Fibroblast of lung (primary cell): ENCODE results near the gene ZC3H12C. TPM values are rescaled to one million over a fixed set of nuclear protein-coding genes. Genes with fewer than 3 reads are reported as not detected.

Experiments used
- DNase-seq, 2 donors: peaks; one replicate each; pipeline versions ENCODE4 v3.0.0 to v3.0.0-alpha.2; 2010; ENCODE audit warnings: low read depth in 2 of 2
- H2AFZ ChIP-seq: 2 replicates; pipeline ENCODE4 v1.5.1; 2012; ENCODE audit warnings: low read length, control low read depth, inconsistent platforms
- H3K27ac ChIP-seq: 2 replicates; pipeline ENCODE4 v1.5.1; 2011; ENCODE audit warnings: low read length, control low read depth; ENCODE audit not compliant: insufficient read depth
- H3K27me3 ChIP-seq: 2 replicates; pipeline ENCODE4 v1.5.1; 2011; ENCODE audit warnings: mild to moderate bottlenecking, low read length; ENCODE audit not compliant: control insufficient read depth, insufficient read depth
- H3K36me3 ChIP-seq: 2 replicates; pipeline ENCODE4 v1.5.1; 2011; ENCODE audit warnings: low read length; ENCODE audit not compliant: control insufficient read depth, insufficient read depth
- H3K4me1 ChIP-seq: 2 replicates; pipeline ENCODE4 v1.5.1; 2011; ENCODE audit warnings: low read length; ENCODE audit not compliant: control insufficient read depth, insufficient read depth; ENCODE audit errors: extremely low read depth
- H3K4me2 ChIP-seq: 2 replicates; pipeline ENCODE4 v1.5.1; 2011; ENCODE audit warnings: low read length, control low read depth; ENCODE audit not compliant: insufficient read depth; ENCODE audit errors: extremely low read depth
- H3K4me3 ChIP-seq, 4 experiments: fragments of 200-600 bp in 1 of 4; sonication (generic) in 1 of 4; replicated peaks in 1 of 4; 2 replicates each; pipeline ENCODE4 v1.5.1; 2011 to 2016; ENCODE audit warnings: low read length in 4 of 4, low read depth in 3 of 4, mild to moderate bottlenecking in 3 of 4, control low read depth in 2 of 4, inconsistent platforms in 1 of 4, mixed read lengths in 1 of 4; ENCODE audit not compliant: insufficient read depth in 1 of 4; ENCODE audit errors: control extremely low read depth in 1 of 4
- H3K79me2 ChIP-seq: 2 replicates; pipeline ENCODE4 v1.5.1; 2012; ENCODE audit warnings: mild to moderate bottlenecking, low read length, inconsistent platforms; ENCODE audit not compliant: control insufficient read depth, insufficient read depth
- H3K9ac ChIP-seq: 2 replicates; pipeline ENCODE4 v1.5.1; 2011; ENCODE audit warnings: mild to moderate bottlenecking, low read length, control low read depth; ENCODE audit not compliant: insufficient read depth
- H3K9me3 ChIP-seq: 2 replicates; pipeline ENCODE4 v1.5.1; 2012; ENCODE audit warnings: low read depth, low read length; ENCODE audit not compliant: control insufficient read depth, insufficient read depth
- H4K20me1 ChIP-seq: 2 replicates; pipeline ENCODE4 v1.5.1; 2011; ENCODE audit warnings: low read length; ENCODE audit not compliant: control insufficient read depth, insufficient read depth; ENCODE audit errors: extremely low read depth
- EZH2 ChIP-seq: IDR thresholded peaks from 2 replicates; pipeline ENCODE4 v1.5.1; 2012; ENCODE audit warnings: low read length, control low read depth, mild to moderate bottlenecking; ENCODE audit errors: missing control alignments
- polyA plus RNA-seq, 2 donors: library from polyadenylated mRNA; depleted of rRNA in 1 of 2; stranded (reverse) in 1 of 2; unstranded in 1 of 2; fragments of >200 nt; gene quantifications; 2 replicates each; pipeline ENCODE4 v1.2.1, GENCODE V29; 2011 to 2012; ENCODE audit warnings: missing spikeins in 1 of 2
- total RNA-seq: library from RNA; depleted of rRNA; stranded (reverse); fragments of >200 nt; gene quantifications from 2 replicates; pipeline ENCODE4 v1.2.1, GENCODE V29; 2014
- TF ChIP-seq, protein P1 (sequence below), 2 donors: IDR thresholded peaks in 1 of 2; conservative IDR thresholded peaks in 1 of 2; 1 replicate in 1 of 2; 2 replicates in 1 of 2; pipeline ENCODE4 v1.5.1; 2011 to 2012; ENCODE audit warnings: low read length in 2 of 2, control low read depth in 1 of 2, inconsistent platforms in 1 of 2, low read depth in 1 of 2, mild to moderate bottlenecking in 1 of 2

The ZC3H12C gene
- total and polyA plus RNA-seq, 2 donors (not counting 1 experiment from before 2014, with no cell fraction given), result 7.2 to 10.1 TPM

- DNase-seq, result no peak
- H3K27ac ChIP-seq, result no peak overlapping the region
- peak overlapping the region in 1 of 4 experiments; percentile 7 for H3K4me3 ChIP-seq
- peaks cover 3% of the 10 kb centered on the region for H3K4me1 ChIP-seq
- H2AFZ ChIP-seq, result no peak overlapping the region
- no peak overlapping the region for H3K9ac ChIP-seq
- H3K27me3 ChIP-seq, result no peaks in the 10 kb centered on the region
- no peaks in the 10 kb centered on the region for H4K20me1 ChIP-seq
- H3K9me3 ChIP-seq, result no peaks in the 10 kb centered on the region
- H3K36me3 ChIP-seq, result no peaks in the 10 kb centered on the region
- TF ChIP-seq, protein P1, sequence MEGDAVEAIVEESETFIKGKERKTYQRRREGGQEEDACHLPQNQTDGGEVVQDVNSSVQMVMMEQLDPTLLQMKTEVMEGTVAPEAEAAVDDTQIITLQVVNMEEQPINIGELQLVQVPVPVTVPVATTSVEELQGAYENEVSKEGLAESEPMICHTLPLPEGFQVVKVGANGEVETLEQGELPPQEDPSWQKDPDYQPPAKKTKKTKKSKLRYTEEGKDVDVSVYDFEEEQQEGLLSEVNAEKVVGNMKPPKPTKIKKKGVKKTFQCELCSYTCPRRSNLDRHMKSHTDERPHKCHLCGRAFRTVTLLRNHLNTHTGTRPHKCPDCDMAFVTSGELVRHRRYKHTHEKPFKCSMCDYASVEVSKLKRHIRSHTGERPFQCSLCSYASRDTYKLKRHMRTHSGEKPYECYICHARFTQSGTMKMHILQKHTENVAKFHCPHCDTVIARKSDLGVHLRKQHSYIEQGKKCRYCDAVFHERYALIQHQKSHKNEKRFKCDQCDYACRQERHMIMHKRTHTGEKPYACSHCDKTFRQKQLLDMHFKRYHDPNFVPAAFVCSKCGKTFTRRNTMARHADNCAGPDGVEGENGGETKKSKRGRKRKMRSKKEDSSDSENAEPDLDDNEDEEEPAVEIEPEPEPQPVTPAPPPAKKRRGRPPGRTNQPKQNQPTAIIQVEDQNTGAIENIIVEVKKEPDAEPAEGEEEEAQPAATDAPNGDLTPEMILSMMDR (conservative IDR thresholded peaks at IDR 0.05 in 1 of 2, IDR thresholded peaks at IDR 0.05 in 1 of 2; ENCODE audit: low read depth in 1 of 2, low read length in 2 of 2), result no peak
- no peak for TF ChIP-seq EZH2
- peaks cover 68% of the 10 kb centered on the region for H3K79me2 ChIP-seq
- no peak overlapping the region for H3K4me2 ChIP-seq
Measured at GRCh38 chr11:110096496-110096895, 3.3 kb downstream of the ZC3H12C start.

DNA sequence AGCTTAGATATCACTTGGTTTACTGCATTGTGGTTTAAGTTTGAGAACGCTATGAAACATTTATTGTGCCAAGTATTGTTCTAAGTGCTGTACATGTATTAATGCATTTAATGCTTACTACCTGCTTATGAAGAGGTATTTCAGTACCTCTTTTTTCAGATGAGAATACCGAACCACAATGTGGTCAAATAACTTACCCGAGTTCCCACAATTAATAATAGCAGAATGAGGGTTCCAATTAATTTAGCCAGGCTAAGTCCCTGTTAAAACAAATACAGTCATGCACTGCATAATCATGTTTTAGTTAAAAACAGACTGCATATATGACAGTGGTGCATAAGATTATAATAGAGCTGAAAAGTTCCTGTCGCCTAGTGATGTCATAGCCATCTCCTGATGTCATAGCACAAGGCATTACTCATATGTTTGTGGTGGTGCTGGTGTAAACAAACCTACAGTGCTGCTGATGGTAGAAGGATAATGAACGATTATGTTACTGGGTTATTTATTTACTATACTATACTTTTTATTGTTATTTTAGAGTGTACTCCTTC is 4.3 kb downstream of the ZC3H12C start:
- H3K36me3 ChIP-seq, result no peaks in the 10 kb centered on the region
- H3K4me1 ChIP-seq, result no peaks in the 10 kb centered on the region
- H3K27ac ChIP-seq, result no peak overlapping the region
- no peak overlapping the region for H3K9ac ChIP-seq
- H2AFZ ChIP-seq, result no peak overlapping the region
- no peaks in the 10 kb centered on the region for H3K27me3 ChIP-seq
- H3K9me3 ChIP-seq, result no peaks in the 10 kb centered on the region
- DNase-seq, result peak; percentile 14 to 65
- peaks cover 77% of the 10 kb centered on the region for H3K79me2 ChIP-seq
- no peak for TF ChIP-seq EZH2
- TF ChIP-seq, protein P1 (conservative IDR thresholded peaks at IDR 0.05 in 1 of 2, IDR thresholded peaks at IDR 0.05 in 1 of 2; ENCODE audit: low read depth in 1 of 2, low read length in 2 of 2), result no peak
- H4K20me1 ChIP-seq, result no peaks in the 10 kb centered on the region
- H3K4me2 ChIP-seq, result no peak overlapping the region
- no peak overlapping the region for H3K4me3 ChIP-seq

GRCh38 chr11:110098645-110099044 is 5.5 kb downstream of the ZC3H12C start:
- Histone ChIP-seq H3K9ac (no peak overlapping the region), H3K36me3 (no peaks in the 10 kb centered on the region), H3K27ac (no peak overlapping the region), H3K27me3 (no peaks in the 10 kb centered on the region), H4K20me1 (no peaks in the 10 kb centered on the region), H2AFZ (no peak overlapping the region), H3K9me3 (no peaks in the 10 kb centered on the region), H3K4me3 (no peak overlapping the region), H3K4me2 (no peak overlapping the region), H3K79me2 (peaks cover 79% of the 10 kb centered on the region), H3K4me1 (no peaks in the 10 kb centered on the region)
- no peak for TF ChIP-seq EZH2
- TF ChIP-seq, protein P1 (conservative IDR thresholded peaks at IDR 0.05 in 1 of 2, IDR thresholded peaks at IDR 0.05 in 1 of 2; ENCODE audit: low read depth in 1 of 2, low read length in 2 of 2), result no peak
- DNase-seq, result no peak
